Gastroesophageal sphincter (tissue), 4 donors: ENCODE data around the gene HLA-DOB. TPM values are rescaled to one million over a fixed set of nuclear protein-coding genes. Genes with fewer than 3 reads are reported as not detected.

Experiments used
- ATAC-seq: fragments of 150-250 bp; one replicate; pipeline ENCODE4 v1.9.1; 2016; ENCODE audit warnings: mild to moderate bottlenecking, moderate library complexity
- H3K27ac ChIP-seq, 4 donors: fragments of 200-600 bp; sonication (generic) in 3 of 4; 1 replicate in 3 of 4; 2 replicates in 1 of 4; pipeline ENCODE4 v1.5.1; 2016 to 2019
- H3K27me3 ChIP-seq: fragments of 200-600 bp; sonication (generic); one replicate; pipeline ENCODE4 v1.5.1; 2019
- H3K36me3 ChIP-seq, 2 donors: fragments of 200-600 bp; sonication (generic); one replicate each; pipeline ENCODE4 v1.5.1; 2019; ENCODE audit warnings: control low read depth in 1 of 2
- H3K4me1 ChIP-seq, 3 donors: fragments of 200-600 bp; sonication (generic); 1 replicate in 2 of 3; 2 replicates in 1 of 3; pipeline ENCODE4 v1.5.1; 2016 to 2019; ENCODE audit warnings: control low read depth in 2 of 3
- H3K4me3 ChIP-seq, 2 donors: fragments of 200-600 bp; sonication (generic); one replicate each; pipeline ENCODE4 v1.5.1; 2019; ENCODE audit warnings: mild to moderate bottlenecking in 1 of 2, moderate library complexity in 1 of 2
- H3K9me3 ChIP-seq, 3 donors: fragments of 200-600 bp; sonication (generic); one replicate each; pipeline ENCODE4 v1.5.1; 2017 to 2019; ENCODE audit warnings: control low read depth in 2 of 3
- EP300 ChIP-seq: sonication (generic); formaldehyde crosslinking; IDR thresholded peaks from one replicate; pipeline ENCODE4 v1.6.1; 2017; ENCODE audit warnings: antibody characterized with exemption, mild to moderate bottlenecking
- POLR2A ChIP-seq, 2 donors: fragments of 450-650 bp; IDR thresholded peaks; one replicate each; pipeline ENCODE4 v1.6.1; 2017; ENCODE audit warnings: antibody characterized with exemption in 2 of 2, mild to moderate bottlenecking in 2 of 2, moderate library complexity in 1 of 2
- POLR2AphosphoS5 ChIP-seq: sonication (generic); formaldehyde crosslinking; IDR thresholded peaks from one replicate; pipeline ENCODE4 v1.6.1; 2017; ENCODE audit warnings: antibody characterized with exemption
- WGBS, 2 donors: methylation state at CpG; one replicate each; pipeline ENCODE4 v1.1.5; 2018; ENCODE audit warnings: low coverage in 1 of 2; 5-methylcytosine and 5-hydroxymethylcytosine counted together
- total RNA-seq, 4 donors: library from RNA; depleted of rRNA; stranded (reverse); fragments of >200 nt; gene quantifications; one replicate each; pipeline ENCODE4 v1.1.0, GENCODE V29; 2016
- TF ChIP-seq, protein P1 (sequence below), 4 experiments: fragments of 200-600 bp in 2 of 4; fragments of 450-650 bp in 2 of 4; sonication (generic) in 1 of 4; IDR thresholded peaks; one replicate each; pipeline ENCODE4 v1.5.1; 2017 to 2019; ENCODE audit warnings: antibody characterized with exemption in 4 of 4, mild to moderate bottlenecking in 2 of 4, moderate library complexity in 2 of 4

The HLA-DOB gene
- total RNA-seq, 4 donors from 2014 or later, result 0.37 to 0.40 TPM; not detected in 2

DNA sequence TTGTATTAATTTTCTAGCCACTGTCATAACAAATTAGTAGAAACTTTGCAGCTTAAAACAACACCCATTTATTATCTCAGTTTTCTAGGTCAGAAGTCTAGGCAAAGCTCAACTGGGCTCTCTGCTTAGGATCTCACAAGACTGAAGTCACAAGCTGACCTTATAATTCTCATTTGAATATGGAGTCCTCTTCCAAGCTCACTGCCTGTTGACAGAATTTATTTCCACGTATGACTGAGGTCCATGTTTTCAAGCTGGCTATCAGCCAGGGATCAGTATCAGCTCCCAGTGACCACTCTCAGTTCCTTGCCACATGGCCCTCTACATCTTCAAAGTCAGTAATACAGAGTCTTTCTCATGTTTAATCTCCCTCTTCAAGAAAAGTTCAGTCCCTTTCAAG lies 41.7 kb downstream of the HLA-DOB start:
- no peaks in the 10 kb centered on the region for H3K36me3 ChIP-seq

DNA sequence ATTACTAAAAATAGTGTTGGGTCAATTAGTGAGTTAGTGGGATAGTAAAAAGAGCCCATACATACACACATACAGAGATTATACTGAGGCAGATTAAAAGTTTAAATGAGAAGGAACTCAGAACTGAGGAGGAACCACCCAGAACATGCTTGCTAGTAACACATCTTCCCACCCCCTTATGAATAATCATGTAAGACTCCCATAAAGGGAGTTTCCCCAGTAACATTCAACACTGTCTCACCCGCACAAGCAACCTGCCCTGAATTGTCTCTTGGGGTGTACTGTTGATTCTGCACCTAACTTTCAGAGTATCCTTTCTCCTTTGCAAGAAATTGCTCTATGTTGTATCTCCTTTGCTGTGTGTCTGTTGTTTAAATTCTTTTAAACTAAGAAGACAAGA lies 42.4 kb downstream of the HLA-DOB start:
- Histone ChIP-seq H3K36me3 (no peaks in the 10 kb centered on the region), H3K27ac (no peak overlapping the region), H3K27me3 (peaks cover 26% of the 10 kb centered on the region), H3K4me3 (no peak overlapping the region), H3K9me3 (no peaks in the 10 kb centered on the region), H3K4me1 (no peaks in the 10 kb centered on the region)
- TF ChIP-seq POLR2A (IDR thresholded peaks at IDR 0.05) (no peak), EP300 (no peak), POLR2AphosphoS5 (no peak)
- TF ChIP-seq, protein P1, sequence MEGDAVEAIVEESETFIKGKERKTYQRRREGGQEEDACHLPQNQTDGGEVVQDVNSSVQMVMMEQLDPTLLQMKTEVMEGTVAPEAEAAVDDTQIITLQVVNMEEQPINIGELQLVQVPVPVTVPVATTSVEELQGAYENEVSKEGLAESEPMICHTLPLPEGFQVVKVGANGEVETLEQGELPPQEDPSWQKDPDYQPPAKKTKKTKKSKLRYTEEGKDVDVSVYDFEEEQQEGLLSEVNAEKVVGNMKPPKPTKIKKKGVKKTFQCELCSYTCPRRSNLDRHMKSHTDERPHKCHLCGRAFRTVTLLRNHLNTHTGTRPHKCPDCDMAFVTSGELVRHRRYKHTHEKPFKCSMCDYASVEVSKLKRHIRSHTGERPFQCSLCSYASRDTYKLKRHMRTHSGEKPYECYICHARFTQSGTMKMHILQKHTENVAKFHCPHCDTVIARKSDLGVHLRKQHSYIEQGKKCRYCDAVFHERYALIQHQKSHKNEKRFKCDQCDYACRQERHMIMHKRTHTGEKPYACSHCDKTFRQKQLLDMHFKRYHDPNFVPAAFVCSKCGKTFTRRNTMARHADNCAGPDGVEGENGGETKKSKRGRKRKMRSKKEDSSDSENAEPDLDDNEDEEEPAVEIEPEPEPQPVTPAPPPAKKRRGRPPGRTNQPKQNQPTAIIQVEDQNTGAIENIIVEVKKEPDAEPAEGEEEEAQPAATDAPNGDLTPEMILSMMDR (IDR thresholded peaks at IDR 0.05), result no peak
- 33 to 43% methylated on average over 1 of the region's 1 CpG for WGBS, 2 donors
- no peak for ATAC-seq

More for the DNA sequence above, 41.7 kb downstream of the HLA-DOB start:
- TF ChIP-seq POLR2AphosphoS5 (no peak), POLR2A (IDR thresholded peaks at IDR 0.05) (no peak), EP300 (no peak)
- TF ChIP-seq, protein P1 (IDR thresholded peaks at IDR 0.05), result no peak
- no peaks in the 10 kb centered on the region for H3K4me1 ChIP-seq
- no peak for ATAC-seq
- H3K4me3 ChIP-seq, result no peak overlapping the region
- H3K27me3 ChIP-seq, result peaks cover 20% of the 10 kb centered on the region
- H3K27ac ChIP-seq, result no peak overlapping the region
- WGBS, 2 donors, result 0 to 43% methylated on average over 1 of the region's 1 CpG
- H3K9me3 ChIP-seq, result no peaks in the 10 kb centered on the region

DNA sequence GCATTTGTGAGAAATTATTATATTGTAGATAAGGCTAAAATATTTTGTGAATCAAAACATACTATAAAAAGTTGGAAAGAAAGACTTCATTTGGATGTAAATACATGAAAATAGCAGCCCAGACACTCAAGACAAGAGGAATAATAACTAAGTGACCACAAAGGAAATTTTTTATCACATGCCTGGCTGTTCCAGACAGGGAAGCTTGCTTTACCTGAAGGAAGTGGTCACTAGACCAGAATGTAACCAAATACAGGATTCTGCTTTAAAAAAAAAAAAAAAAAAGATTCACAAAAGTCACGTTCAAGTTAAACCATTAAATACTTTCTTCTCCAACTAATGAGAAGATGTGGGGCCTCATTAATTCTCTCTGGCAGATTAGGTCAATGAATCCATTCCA lies 44.1 kb downstream of the HLA-DOB start:
- Histone ChIP-seq H3K27me3 (peaks cover 29% of the 10 kb centered on the region), H3K4me3 (no peak overlapping the region), H3K4me1 (no peaks in the 10 kb centered on the region), H3K36me3 (no peaks in the 10 kb centered on the region), H3K27ac (no peak overlapping the region), H3K9me3 (no peaks in the 10 kb centered on the region)
- 4 to 33% methylated on average over 1 of the region's 1 CpG for WGBS, 2 donors
- TF ChIP-seq, protein P1 (IDR thresholded peaks at IDR 0.05), result no peak
- TF ChIP-seq EP300 (no peak), POLR2A (IDR thresholded peaks at IDR 0.05) (no peak), POLR2AphosphoS5 (no peak)
- ATAC-seq, result no peak

DNA sequence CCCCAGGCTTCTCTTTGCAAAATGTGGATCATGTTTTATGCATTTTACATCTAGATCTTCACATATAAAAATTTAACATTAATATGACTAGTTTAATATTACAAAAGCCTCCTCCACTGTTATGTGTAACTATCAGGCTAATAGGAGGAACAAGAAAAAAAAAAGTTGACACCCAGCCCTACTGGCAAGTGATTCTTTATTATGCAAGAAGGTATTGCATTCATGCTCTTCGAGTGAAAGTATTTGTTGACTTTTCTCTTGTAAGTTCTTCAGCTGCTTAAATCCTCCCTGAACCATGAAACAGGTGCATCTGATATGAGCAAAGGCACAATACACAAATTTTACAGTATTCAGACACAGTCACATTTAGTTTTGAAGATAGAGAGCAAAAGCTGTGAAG lies 52.8 kb downstream of the HLA-DOB start:
- no peak for ATAC-seq
- Histone ChIP-seq H3K4me3 (no peak overlapping the region), H3K9me3 (no peaks in the 10 kb centered on the region), H3K27ac (no peak overlapping the region), H3K27me3 (peaks cover 59% of the 10 kb centered on the region), H3K4me1 (no peaks in the 10 kb centered on the region), H3K36me3 (no peaks in the 10 kb centered on the region)
- TF ChIP-seq, protein P1 (IDR thresholded peaks at IDR 0.05), result no peak
- TF ChIP-seq POLR2A (IDR thresholded peaks at IDR 0.05) (no peak), EP300 (no peak), POLR2AphosphoS5 (no peak)
- 50 to 57% methylated on average over 1 of the region's 1 CpG for WGBS, 2 donors

DNA sequence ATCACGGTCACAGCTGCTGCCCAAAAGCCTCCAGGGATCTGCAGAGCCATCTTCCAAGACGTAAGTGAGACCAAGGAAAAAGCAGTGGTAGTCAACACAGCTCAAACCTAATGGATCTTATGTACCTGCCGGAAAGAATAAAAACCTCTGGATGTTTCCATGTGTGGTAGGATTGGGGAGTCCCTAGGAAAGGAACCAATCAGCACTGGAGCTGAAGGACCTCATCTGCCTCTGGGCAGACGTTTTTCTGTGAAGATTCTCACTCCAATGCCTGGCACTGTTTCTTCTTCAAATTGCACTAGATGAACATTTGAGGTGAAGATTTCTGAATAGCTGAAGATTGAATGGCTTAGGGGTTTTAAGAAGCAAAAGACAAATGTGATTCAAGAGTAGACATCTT lies 53.4 kb downstream of the HLA-DOB start, which contains the start of gene HLA-DQB2:
HLA-DQB2 (minus strand) TSS at position 112 of the 400 bp plus-strand sequence; CDS start at position 50, 62 bp downstream.
- no peaks in the 10 kb centered on the region for H3K4me1 ChIP-seq
- TF ChIP-seq EP300 (no peak), POLR2AphosphoS5 (no peak), POLR2A (IDR thresholded peaks at IDR 0.05) (no peak)
- TF ChIP-seq, protein P1 (IDR thresholded peaks at IDR 0.05), result no peak

More for the DNA sequence above, 53.4 kb downstream of the HLA-DOB start, which contains the start of gene HLA-DQB2:
- ATAC-seq, result no peak
- H3K27me3 ChIP-seq, result peaks cover 64% of the 10 kb centered on the region
- no peaks in the 10 kb centered on the region for H3K9me3 ChIP-seq
- no peak within 1 kb of the TSS for H3K4me3 ChIP-seq
- no peak within 1 kb of the TSS for H3K27ac ChIP-seq
- no peaks in the 10 kb centered on the region for H3K36me3 ChIP-seq
- 38 to 50% methylated on average over 2 of the region's 4 CpGs for WGBS, 2 donors
